SK-N-SH (cell line): ENCODE data around the gene PRAF2.

Experiments used
- EP300 ChIP-seq, 2 experiments: IDR thresholded peaks; 2 replicates each; pipeline versions ENCODE4 v1.4.0 to v1.6.1; 2012; ENCODE audit warnings: borderline replicate concordance in 1 of 2, low read depth in 1 of 2, low read length in 1 of 2
- GABPA ChIP-seq: IDR thresholded peaks from 2 replicates; pipeline ENCODE4 v1.4.0; 2012; ENCODE audit warnings: low read depth, mild to moderate bottlenecking
- TF ChIP-seq, protein P1 (sequence below): fragments of 200-600 bp; sonication (generic); IDR thresholded peaks from 2 replicates; pipeline ENCODE4 v1.6.1; 2017; ENCODE audit warnings: antibody characterized with exemption, mild to moderate bottlenecking, moderate library complexity
- TF ChIP-seq, protein P2 (sequence below): fragments of 150-350 bp; IDR thresholded peaks from 2 replicates; pipeline ENCODE4 v1.6.1; 2016; ENCODE audit warnings: mild to moderate bottlenecking, low read depth, low read length
- TF ChIP-seq, protein P3 (sequence below): IDR thresholded peaks from 2 replicates; pipeline ENCODE4 v1.6.1; 2012; ENCODE audit warnings: mild to moderate bottlenecking, low read depth, low read length, moderate library complexity

DNA sequence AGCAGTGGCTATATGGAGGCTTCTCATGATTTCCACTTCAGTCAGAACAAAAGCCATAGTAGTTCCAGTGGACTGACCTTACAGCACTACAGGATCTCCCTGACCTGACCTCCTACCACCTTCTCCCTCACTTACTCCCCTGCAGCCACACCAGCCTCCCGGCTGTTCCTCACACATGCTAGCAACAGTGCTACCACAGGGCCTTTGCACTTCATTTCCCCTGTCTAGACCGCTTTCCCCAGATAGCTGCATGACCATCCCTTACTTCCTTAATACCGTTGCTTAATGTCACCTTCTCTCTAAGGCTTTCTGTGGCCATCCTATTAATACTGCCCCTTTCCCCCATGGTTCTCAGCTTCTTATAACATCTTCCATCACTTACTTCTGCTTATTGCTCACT lies 36.6 kb upstream of the PRAF2 start:
- TF ChIP-seq EP300 (IDR thresholded peaks at IDR 0.05; ENCODE audit: borderline replicate concordance in 1 of 2, low read depth in 1 of 2, low read length in 1 of 2) (no peak), GABPA (no peak)
- TF ChIP-seq, protein P1, sequence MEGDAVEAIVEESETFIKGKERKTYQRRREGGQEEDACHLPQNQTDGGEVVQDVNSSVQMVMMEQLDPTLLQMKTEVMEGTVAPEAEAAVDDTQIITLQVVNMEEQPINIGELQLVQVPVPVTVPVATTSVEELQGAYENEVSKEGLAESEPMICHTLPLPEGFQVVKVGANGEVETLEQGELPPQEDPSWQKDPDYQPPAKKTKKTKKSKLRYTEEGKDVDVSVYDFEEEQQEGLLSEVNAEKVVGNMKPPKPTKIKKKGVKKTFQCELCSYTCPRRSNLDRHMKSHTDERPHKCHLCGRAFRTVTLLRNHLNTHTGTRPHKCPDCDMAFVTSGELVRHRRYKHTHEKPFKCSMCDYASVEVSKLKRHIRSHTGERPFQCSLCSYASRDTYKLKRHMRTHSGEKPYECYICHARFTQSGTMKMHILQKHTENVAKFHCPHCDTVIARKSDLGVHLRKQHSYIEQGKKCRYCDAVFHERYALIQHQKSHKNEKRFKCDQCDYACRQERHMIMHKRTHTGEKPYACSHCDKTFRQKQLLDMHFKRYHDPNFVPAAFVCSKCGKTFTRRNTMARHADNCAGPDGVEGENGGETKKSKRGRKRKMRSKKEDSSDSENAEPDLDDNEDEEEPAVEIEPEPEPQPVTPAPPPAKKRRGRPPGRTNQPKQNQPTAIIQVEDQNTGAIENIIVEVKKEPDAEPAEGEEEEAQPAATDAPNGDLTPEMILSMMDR: no peak
- TF ChIP-seq, protein P2, sequence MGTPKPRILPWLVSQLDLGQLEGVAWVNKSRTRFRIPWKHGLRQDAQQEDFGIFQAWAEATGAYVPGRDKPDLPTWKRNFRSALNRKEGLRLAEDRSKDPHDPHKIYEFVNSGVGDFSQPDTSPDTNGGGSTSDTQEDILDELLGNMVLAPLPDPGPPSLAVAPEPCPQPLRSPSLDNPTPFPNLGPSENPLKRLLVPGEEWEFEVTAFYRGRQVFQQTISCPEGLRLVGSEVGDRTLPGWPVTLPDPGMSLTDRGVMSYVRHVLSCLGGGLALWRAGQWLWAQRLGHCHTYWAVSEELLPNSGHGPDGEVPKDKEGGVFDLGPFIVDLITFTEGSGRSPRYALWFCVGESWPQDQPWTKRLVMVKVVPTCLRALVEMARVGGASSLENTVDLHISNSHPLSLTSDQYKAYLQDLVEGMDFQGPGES: no peak
- TF ChIP-seq, protein P3, sequence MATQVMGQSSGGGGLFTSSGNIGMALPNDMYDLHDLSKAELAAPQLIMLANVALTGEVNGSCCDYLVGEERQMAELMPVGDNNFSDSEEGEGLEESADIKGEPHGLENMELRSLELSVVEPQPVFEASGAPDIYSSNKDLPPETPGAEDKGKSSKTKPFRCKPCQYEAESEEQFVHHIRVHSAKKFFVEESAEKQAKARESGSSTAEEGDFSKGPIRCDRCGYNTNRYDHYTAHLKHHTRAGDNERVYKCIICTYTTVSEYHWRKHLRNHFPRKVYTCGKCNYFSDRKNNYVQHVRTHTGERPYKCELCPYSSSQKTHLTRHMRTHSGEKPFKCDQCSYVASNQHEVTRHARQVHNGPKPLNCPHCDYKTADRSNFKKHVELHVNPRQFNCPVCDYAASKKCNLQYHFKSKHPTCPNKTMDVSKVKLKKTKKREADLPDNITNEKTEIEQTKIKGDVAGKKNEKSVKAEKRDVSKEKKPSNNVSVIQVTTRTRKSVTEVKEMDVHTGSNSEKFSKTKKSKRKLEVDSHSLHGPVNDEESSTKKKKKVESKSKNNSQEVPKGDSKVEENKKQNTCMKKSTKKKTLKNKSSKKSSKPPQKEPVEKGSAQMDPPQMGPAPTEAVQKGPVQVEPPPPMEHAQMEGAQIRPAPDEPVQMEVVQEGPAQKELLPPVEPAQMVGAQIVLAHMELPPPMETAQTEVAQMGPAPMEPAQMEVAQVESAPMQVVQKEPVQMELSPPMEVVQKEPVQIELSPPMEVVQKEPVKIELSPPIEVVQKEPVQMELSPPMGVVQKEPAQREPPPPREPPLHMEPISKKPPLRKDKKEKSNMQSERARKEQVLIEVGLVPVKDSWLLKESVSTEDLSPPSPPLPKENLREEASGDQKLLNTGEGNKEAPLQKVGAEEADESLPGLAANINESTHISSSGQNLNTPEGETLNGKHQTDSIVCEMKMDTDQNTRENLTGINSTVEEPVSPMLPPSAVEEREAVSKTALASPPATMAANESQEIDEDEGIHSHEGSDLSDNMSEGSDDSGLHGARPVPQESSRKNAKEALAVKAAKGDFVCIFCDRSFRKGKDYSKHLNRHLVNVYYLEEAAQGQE: no peak
